Measurements from ENCODE around the gene KRT86. TPM values are rescaled to one million over a fixed set of nuclear protein-coding genes. Genes with fewer than 3 reads are reported as not detected.

The KRT86 gene
- total RNA-seq, 1 donor from 2014 or later: not detected

DNA sequence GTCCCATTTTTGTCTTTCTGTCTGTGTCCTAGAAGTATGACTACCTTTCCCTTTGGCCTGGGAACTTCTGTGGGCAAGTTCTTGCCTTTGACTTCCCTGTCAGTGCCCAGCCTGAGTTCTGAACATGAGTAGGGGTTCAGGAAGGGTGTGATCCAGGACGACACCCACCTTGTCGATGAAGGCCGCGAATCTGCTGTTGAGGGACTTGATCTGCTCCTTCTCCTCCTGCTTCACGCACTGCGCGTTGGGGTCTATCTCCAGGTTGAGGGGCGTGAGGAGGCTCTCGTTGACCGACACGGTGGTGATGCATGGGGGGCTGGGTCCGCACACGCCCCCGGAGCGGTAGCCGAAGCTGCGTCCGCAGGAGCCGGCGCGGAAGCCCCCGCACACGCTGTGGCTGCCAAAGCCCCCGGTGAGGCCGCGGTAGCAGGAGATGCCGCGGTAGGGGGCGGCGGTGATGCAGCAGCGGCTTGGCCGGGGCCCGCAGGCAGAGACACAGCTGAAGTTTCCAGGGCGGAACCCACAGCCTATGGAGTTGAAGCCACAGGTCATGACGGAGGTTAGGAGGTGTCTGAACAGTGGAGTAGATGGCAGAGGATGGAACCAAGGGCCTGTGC, 46.4 kb downstream of the KRT86 start, which contains the start of gene KRT83:
Gene KRT83, minus strand, starts transcription at position 615 of the 617 bp plus-strand sequence. Its CDS starts 63 bp downstream, at position 552.
- H3K9me3 Mint-ChIP-seq (ENCODE audit: low read depth): no peaks in the 10 kb centered on the region
- H3K4me3 Mint-ChIP-seq (ENCODE audit: low read depth): no peak within 1 kb of the TSS
- H3K36me3 Mint-ChIP-seq (ENCODE audit: insufficient read depth): no peaks in the 10 kb centered on the region
- H3K4me1 Mint-ChIP-seq (ENCODE audit: low read depth): no peaks in the 10 kb centered on the region
- DNase-seq (ENCODE audit: low spot score, unreplicated experiment): no peak
- peaks cover 65% of the 10 kb centered on the region for H3K27me3 Mint-ChIP-seq
- H3K27ac Mint-ChIP-seq: no peak within 1 kb of the TSS
- TF ChIP-seq, protein P1, sequence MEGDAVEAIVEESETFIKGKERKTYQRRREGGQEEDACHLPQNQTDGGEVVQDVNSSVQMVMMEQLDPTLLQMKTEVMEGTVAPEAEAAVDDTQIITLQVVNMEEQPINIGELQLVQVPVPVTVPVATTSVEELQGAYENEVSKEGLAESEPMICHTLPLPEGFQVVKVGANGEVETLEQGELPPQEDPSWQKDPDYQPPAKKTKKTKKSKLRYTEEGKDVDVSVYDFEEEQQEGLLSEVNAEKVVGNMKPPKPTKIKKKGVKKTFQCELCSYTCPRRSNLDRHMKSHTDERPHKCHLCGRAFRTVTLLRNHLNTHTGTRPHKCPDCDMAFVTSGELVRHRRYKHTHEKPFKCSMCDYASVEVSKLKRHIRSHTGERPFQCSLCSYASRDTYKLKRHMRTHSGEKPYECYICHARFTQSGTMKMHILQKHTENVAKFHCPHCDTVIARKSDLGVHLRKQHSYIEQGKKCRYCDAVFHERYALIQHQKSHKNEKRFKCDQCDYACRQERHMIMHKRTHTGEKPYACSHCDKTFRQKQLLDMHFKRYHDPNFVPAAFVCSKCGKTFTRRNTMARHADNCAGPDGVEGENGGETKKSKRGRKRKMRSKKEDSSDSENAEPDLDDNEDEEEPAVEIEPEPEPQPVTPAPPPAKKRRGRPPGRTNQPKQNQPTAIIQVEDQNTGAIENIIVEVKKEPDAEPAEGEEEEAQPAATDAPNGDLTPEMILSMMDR (IDR thresholded peaks at IDR 0.05; ENCODE audit: unreplicated experiment): no peak

DNA sequence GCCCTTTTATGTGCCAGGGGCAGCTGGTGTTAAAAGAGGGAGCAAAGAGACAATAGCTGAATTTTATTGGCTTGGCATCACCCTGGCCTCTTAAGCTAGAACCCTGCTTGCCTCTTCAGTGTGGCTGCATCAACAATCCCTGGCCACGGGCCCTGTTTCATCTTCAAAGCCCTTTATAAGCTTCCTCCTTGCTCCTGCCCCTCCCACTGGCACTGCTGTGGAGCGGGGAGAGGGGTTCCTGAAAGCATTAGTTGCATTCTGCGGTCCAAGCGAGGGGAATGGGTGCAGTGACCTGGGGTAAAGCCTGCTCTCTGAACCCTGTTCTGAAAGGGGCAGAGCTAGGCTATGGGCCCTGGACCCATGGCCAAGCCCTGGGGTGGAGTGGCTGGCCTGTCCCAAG, 47.0 kb downstream of the KRT86 start:
- no peak overlapping the region for H3K27ac Mint-ChIP-seq
- no peaks in the 10 kb centered on the region for H3K9me3 Mint-ChIP-seq (ENCODE audit: low read depth)
- H3K36me3 Mint-ChIP-seq (ENCODE audit: insufficient read depth): no peaks in the 10 kb centered on the region
- peaks cover 67% of the 10 kb centered on the region for H3K27me3 Mint-ChIP-seq
- TF ChIP-seq, protein P1 (IDR thresholded peaks at IDR 0.05; ENCODE audit: unreplicated experiment): no peak
- H3K4me3 Mint-ChIP-seq (ENCODE audit: low read depth): no peak overlapping the region
- no peak for DNase-seq (ENCODE audit: low spot score, unreplicated experiment)
- H3K4me1 Mint-ChIP-seq (ENCODE audit: low read depth): no peaks in the 10 kb centered on the region

DNA sequence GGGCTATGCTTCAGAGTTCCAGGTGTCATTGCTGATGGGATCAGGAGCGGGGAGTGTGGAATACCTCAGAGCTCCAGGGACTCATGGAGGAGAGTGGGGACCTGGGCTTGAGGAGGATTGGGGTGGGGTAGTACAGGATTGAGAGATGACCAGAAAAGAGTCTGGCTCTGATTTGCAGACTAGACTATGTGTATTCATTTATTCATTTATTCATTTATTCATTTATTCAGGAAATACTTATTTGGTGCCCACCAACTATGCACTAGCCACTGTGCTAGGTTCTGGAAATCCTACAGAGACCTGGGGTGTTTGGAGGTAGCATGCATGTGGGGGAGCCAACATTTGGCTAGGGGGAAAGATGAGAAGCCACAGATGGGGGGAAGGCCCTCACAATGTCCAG, 47.6 kb downstream of the KRT86 start:
- no peak for DNase-seq (ENCODE audit: low spot score, unreplicated experiment)
- no peak overlapping the region for H3K4me3 Mint-ChIP-seq (ENCODE audit: low read depth)
- no peaks in the 10 kb centered on the region for H3K4me1 Mint-ChIP-seq (ENCODE audit: low read depth)
- H3K27ac Mint-ChIP-seq: no peak overlapping the region
- H3K36me3 Mint-ChIP-seq (ENCODE audit: insufficient read depth): no peaks in the 10 kb centered on the region
- H3K27me3 Mint-ChIP-seq: peaks cover 68% of the 10 kb centered on the region
- no peaks in the 10 kb centered on the region for H3K9me3 Mint-ChIP-seq (ENCODE audit: low read depth)
- TF ChIP-seq, protein P1 (IDR thresholded peaks at IDR 0.05; ENCODE audit: unreplicated experiment): no peak

DNA sequence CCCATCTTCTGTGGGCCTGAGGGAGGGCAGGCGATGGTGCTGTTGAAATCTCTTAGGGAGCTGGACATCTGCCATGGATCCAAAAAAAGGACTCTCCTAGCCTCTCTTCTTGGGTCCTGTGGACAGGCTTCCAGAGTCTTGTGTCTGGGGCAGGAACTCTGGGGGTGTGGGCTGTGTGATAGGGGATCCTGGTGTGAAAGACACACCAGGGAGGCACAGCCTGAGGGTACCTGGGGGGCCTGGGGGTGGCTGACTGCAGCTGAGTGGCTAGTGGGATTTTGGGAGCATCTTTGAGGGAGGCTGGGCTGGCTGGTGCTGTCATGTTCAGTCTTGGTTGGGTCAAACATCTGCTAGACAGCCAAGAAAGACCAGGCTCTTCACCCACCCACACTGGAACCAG, 48.6 kb downstream of the KRT86 start:
- TF ChIP-seq, protein P1 (IDR thresholded peaks at IDR 0.05; ENCODE audit: unreplicated experiment): no peak
- Mint-ChIP-seq H3K27me3 (peaks cover 72% of the 10 kb centered on the region), H3K27ac (no peak overlapping the region), H3K9me3 (ENCODE audit: low read depth) (no peaks in the 10 kb centered on the region), H3K4me3 (ENCODE audit: low read depth) (no peak overlapping the region), H3K4me1 (ENCODE audit: low read depth) (no peaks in the 10 kb centered on the region), H3K36me3 (ENCODE audit: insufficient read depth) (no peaks in the 10 kb centered on the region)
- no peak for DNase-seq (ENCODE audit: low spot score, unreplicated experiment)

DNA sequence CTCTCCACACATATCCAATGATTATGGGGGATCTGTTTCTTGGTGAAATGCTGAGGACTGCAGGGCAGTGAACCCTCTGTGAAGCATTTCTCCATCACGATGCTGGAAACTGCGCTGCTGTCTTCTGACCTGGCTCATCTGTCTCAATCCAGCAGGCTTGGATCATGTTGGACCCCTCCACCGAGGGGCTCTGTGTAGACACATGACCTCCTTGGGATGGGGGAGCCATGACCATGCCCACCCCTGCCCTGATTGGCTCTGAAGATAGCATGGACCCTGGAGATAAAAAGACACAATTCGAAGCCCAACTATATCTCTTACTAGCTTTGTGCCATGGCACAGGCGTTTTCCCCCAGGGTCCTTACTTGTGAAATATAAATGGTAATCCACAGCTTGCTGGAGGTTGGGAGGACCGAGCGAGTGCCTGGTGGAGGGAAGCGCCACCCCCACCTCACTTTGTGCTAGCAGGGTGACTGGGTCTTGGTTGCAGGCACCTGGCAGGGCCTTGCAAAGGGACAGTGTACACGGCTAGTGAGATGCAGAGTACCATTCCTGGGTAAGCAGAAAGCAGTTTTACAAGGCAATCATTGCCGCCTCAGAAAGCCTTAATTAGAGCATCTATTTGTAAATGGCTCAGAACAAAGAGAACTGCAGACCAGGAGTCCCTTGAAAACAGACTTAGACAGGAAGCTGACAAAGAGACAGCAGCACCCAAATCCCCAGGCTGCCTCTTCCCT, 49.1 kb downstream of the KRT86 start:
- Mint-ChIP-seq H3K4me3 (ENCODE audit: low read depth) (no peak overlapping the region), H3K9me3 (ENCODE audit: low read depth) (no peaks in the 10 kb centered on the region), H3K27me3 (peaks cover 72% of the 10 kb centered on the region), H3K27ac (no peak overlapping the region), H3K36me3 (ENCODE audit: insufficient read depth) (no peaks in the 10 kb centered on the region), H3K4me1 (ENCODE audit: low read depth) (no peaks in the 10 kb centered on the region)
- TF ChIP-seq, protein P1 (IDR thresholded peaks at IDR 0.05; ENCODE audit: unreplicated experiment): no peak
- DNase-seq (ENCODE audit: low spot score, unreplicated experiment): no peak
